Uterus (tissue), 4 donors: Measurements from ENCODE around the gene S100A5. TPM values are rescaled to one million over a fixed set of nuclear protein-coding genes. Genes with fewer than 3 reads are reported as not detected.

ENCODE experiments used
- DNase-seq, 2 donors: peaks; one replicate each; pipeline ENCODE4 v3.0.0-alpha.2; 2019 to 2020
- H3K27ac ChIP-seq, 2 donors: fragments of 200-600 bp; sonication (generic); 1 replicate in 1 of 2; 2 replicates in 1 of 2; pipeline ENCODE4 v1.5.1; 2016 to 2018
- H3K27me3 ChIP-seq, 2 donors: fragments of 200-600 bp; sonication (generic); one replicate each; pipeline ENCODE4 v1.5.1; 2018 to 2019; ENCODE audit warnings: control low read depth in 1 of 2
- H3K36me3 ChIP-seq, 2 donors: fragments of 200-600 bp; sonication (generic); one replicate each; pipeline ENCODE4 v1.5.1; 2019; ENCODE audit warnings: control low read depth in 1 of 2
- H3K4me1 ChIP-seq, 2 donors: fragments of 200-600 bp; sonication (generic); one replicate each; pipeline ENCODE4 v1.5.1; 2018 to 2019; ENCODE audit warnings: control low read depth in 1 of 2
- H3K4me3 ChIP-seq, 2 donors: fragments of 200-600 bp; sonication (generic); 1 replicate in 1 of 2; 2 replicates in 1 of 2; pipeline ENCODE4 v1.5.1; 2018 to 2019; ENCODE audit warnings: mild to moderate bottlenecking in 1 of 2
- H3K9me3 ChIP-seq, 2 donors: fragments of 200-600 bp; sonication (generic); one replicate each; pipeline ENCODE4 v1.5.1; 2019; ENCODE audit warnings: control low read depth in 1 of 2
- CTCF ChIP-seq, 4 experiments: fragments of 200-600 bp in 2 of 4; fragments of 450-650 bp in 2 of 4; sonication (generic) in 2 of 4; IDR thresholded peaks; one replicate each; pipeline ENCODE4 v1.5.1; 2016 to 2019; ENCODE audit warnings: antibody characterized with exemption in 4 of 4, mild to moderate bottlenecking in 2 of 4, moderate library complexity in 1 of 4
- POLR2A ChIP-seq, 2 donors: fragments of 450-650 bp; IDR thresholded peaks; one replicate each; pipeline ENCODE4 v1.6.1; 2016; ENCODE audit warnings: antibody characterized with exemption in 2 of 2, mild to moderate bottlenecking in 1 of 2, moderate library complexity in 1 of 2
- intact Hi-C: fragments of 100-400 bp; cut with DNase I; formaldehyde crosslinking; loops from one replicate; pipeline ENCODE4 v1.15.1; 2023; ENCODE audit warnings: low total_unique reads
- total RNA-seq, 4 donors: library from RNA; depleted of rRNA in 3 of 4; stranded (reverse); fragments of >200 nt in 3 of 4; gene quantifications; one replicate each; pipeline versions ENCODE4 v1.1.0 to v1.2.4, GENCODE V29; 2014 to 2023
- donor health status: DM: yes; HTN: yes; CAD: no.

S100A5 gene
- total RNA-seq, 4 donors from 2014 or later: not detected

DNA sequence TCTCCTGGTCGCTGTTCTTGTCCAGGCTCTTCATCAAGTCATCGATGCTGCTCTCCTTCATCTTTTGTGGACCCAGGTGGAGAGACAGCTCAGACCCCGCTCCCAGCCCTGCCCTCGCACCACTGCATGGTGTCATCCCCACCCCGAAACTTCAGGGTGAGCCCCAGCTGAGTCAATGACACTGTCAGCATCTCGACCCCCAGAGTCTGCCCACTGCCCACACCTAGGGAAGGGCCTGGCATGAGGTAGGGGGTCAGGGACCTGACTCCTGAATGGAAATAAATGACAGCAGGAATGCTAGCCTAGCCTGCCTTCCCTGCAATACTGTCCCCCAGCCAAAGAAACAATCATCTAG, 3.4 kb downstream of the S100A5 start:
- intact Hi-C loops: no loop called here
- Histone ChIP-seq H3K9me3 (no peaks in the 10 kb centered on the region), H3K36me3 (no peaks in the 10 kb centered on the region), H3K4me1 (no peaks in the 10 kb centered on the region), H3K4me3 (no peak overlapping the region), H3K27ac (peak overlapping the region; percentile 99 to 100), H3K27me3 (no peaks in the 10 kb centered on the region)
- TF ChIP-seq CTCF (IDR thresholded peaks at IDR 0.05): no peak
- TF ChIP-seq POLR2A (IDR thresholded peaks at IDR 0.05): no peak
- DNase-seq: no peak

GRCh38 chr1:153536671-153537375, 3.9 kb downstream of the S100A5 start:
- no peaks in the 10 kb centered on the region for H3K36me3 ChIP-seq
- H3K4me1 ChIP-seq: peaks cover 0 to 3% of the 10 kb centered on the region in 2 donors
- intact Hi-C loops: no loop called here
- TF ChIP-seq CTCF (IDR thresholded peaks at IDR 0.05) (no peak), POLR2A (IDR thresholded peaks at IDR 0.05) (no peak)
- H3K27me3 ChIP-seq: no peaks in the 10 kb centered on the region
- peak overlapping the region; percentile 82 to 96 for H3K4me3 ChIP-seq
- no peak for DNase-seq
- peak overlapping the region; percentile 99 to 100 for H3K27ac ChIP-seq
- H3K9me3 ChIP-seq: no peaks in the 10 kb centered on the region

DNA sequence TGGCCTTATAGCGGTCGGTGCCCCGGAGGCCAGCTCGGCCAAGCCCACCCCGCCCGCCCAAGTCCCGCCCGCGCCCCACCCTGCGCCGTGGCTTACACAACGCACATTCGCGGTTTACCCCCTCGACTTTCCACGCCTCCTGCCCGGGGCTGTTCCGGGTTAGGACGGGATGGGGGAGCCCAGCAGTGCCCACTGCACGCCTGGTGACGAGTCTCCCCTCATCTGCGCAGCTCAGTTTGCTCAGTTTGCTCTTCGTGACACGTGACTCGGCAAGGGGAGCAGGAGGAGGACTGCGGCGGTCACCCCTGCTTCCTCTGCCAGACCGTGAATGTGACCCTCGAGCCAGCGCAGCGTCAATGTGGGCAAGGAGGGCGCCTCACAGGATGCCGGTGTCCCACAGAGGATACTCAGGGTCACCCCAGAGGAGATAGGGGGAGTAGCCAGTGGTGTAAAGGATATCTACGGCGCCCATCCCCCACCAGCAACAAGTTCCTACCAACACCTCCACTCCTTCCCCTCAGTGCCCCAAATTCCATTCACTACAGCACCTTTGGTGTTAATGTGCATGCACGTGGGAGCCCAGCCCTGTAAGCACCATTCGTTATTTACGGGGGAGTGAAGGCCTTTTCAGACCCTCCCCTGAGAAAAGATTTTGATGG, 4.6 kb downstream of the S100A5 start:
- H3K4me1 ChIP-seq: peaks cover 3 to 4% of the 10 kb centered on the region in 2 donors

DNA sequence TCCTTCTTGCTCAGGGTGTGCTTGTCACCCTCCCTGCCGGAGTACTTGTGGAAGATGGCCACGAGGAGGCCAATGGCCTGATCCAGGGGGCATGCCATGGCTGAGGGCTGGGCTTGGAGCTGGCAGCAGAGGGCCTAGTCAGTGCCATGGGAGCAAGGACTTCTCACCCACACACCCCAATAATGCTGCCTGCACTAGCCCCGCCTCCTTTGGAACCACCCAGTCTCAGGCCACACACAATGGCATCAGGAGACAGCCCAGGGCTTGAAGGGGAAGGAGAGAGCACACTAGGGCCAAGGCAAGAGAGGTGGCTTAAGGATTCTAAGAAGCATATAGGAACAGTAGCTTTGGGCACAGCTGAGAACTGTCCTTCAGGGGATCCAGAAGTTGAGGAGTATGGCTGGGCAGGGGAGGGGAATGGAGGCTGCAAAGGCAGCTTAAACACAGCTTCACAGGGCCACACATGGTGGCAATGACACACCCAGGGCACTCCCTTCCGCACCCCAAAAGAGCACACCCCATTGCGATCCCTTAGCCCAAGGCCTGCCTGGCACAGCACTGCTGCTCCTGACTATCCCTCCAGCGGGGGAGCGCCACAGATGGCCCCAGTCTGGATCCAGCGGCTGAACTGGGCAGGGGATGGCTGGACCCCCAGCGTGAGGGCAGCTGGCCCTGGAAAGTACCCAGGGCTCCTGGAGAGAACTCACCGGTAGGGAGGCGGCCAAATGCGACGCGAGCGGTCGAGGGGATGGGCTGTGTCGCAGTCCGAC, 5.3 kb downstream of the S100A5 start, which contains the start of gene S100A6:
Gene S100A6, minus strand, starts transcription at position 750 of the 770 bp plus-strand sequence. Its CDS starts 652 bp downstream, at position 98.
- intact Hi-C loops: no loop called here
- peaks cover 3 to 4% of the 10 kb centered on the region in 2 donors for H3K4me1 ChIP-seq
- H3K36me3 ChIP-seq: no peaks in the 10 kb centered on the region
- no peaks in the 10 kb centered on the region for H3K27me3 ChIP-seq
- no peaks in the 10 kb centered on the region for H3K9me3 ChIP-seq
- H3K4me3 ChIP-seq: peak within 1 kb of the TSS; percentile 82 to 96
- peak within 1 kb of the TSS; percentile 99 to 100 for H3K27ac ChIP-seq
- TF ChIP-seq POLR2A (IDR thresholded peaks at IDR 0.05) (peak in 1 of 2 donors; percentile 32), CTCF (IDR thresholded peaks at IDR 0.05) (peak in 1 of 4 experiments; percentile 25)
- peak; percentile 72 to 81 for DNase-seq

More for the DNA sequence above, 4.6 kb downstream of the S100A5 start:
- Histone ChIP-seq H3K36me3 (no peaks in the 10 kb centered on the region), H3K27me3 (no peaks in the 10 kb centered on the region), H3K4me3 (peak overlapping the region; percentile 82 to 96), H3K27ac (peak overlapping the region; percentile 99 to 100), H3K9me3 (no peaks in the 10 kb centered on the region)
- peak; percentile 91 to 92 for DNase-seq
- TF ChIP-seq CTCF (IDR thresholded peaks at IDR 0.05): peak in 1 of 4 experiments; percentile 9
- TF ChIP-seq POLR2A (IDR thresholded peaks at IDR 0.05): peak; percentile 31 to 94
- intact Hi-C loops: no loop called here
